Esophagus muscularis mucosa (tissue), 4 donors: ENCODE measurements around the gene ARHGEF12. TPM values are rescaled to one million over a fixed set of nuclear protein-coding genes. Genes with fewer than 3 reads are reported as not detected.

Experiments
- DNase-seq: peaks from one replicate; pipeline ENCODE4 v3.0.0-alpha.2; 2017; ENCODE audit errors: extremely low spot score
- H3K27ac ChIP-seq, 4 donors: fragments of 200-600 bp; sonication (generic); replicated peaks in 1 of 4; 1 replicate in 3 of 4; 2 replicates in 1 of 4; pipeline ENCODE4 v1.5.1; 2016 to 2019; ENCODE audit warnings: mild to moderate bottlenecking in 1 of 4
- H3K27me3 ChIP-seq, 4 donors: fragments of 200-600 bp; sonication (generic); one replicate each; pipeline versions ENCODE4 v1.5.1 to v1.6.0; 2016 to 2019
- H3K36me3 ChIP-seq, 4 donors: fragments of 200-600 bp; sonication (generic); one replicate each; pipeline ENCODE4 v1.5.1; 2016 to 2019
- H3K4me1 ChIP-seq, 4 donors: fragments of 200-600 bp; sonication (generic); one replicate each; pipeline ENCODE4 v1.5.1; 2016 to 2019
- H3K4me3 ChIP-seq, 4 donors: fragments of 200-600 bp; sonication (generic); 1 replicate in 2 of 4; 2 replicates in 2 of 4; pipeline ENCODE4 v1.5.1; 2016 to 2019; ENCODE audit warnings: mild to moderate bottlenecking in 4 of 4, moderate library complexity in 1 of 4
- H3K9me3 ChIP-seq, 4 donors: fragments of 200-600 bp; sonication (generic); 1 replicate in 3 of 4; 2 replicates in 1 of 4; pipeline ENCODE4 v1.5.1; 2016 to 2019
- CTCF ChIP-seq, 3 experiments: fragments of 200-600 bp in 2 of 3; fragments of 450-650 bp in 1 of 3; sonication (generic) in 2 of 3; IDR thresholded peaks; one replicate each; pipeline ENCODE4 v1.5.1; 2017 to 2019; ENCODE audit warnings: antibody characterized with exemption in 3 of 3, mild to moderate bottlenecking in 2 of 3, moderate library complexity in 1 of 3
- EP300 ChIP-seq: sonication (generic); formaldehyde crosslinking; IDR thresholded peaks from one replicate; pipeline ENCODE4 v1.6.1; 2017; ENCODE audit warnings: antibody characterized with exemption
- POLR2A ChIP-seq: fragments of 450-650 bp; IDR thresholded peaks from one replicate; pipeline ENCODE4 v1.6.1; 2017; ENCODE audit warnings: antibody characterized with exemption, moderate library complexity, mild to moderate bottlenecking, low read depth
- POLR2AphosphoS5 ChIP-seq, 2 donors: sonication (generic); formaldehyde crosslinking; IDR thresholded peaks; one replicate each; pipeline ENCODE4 v1.6.1; 2017; ENCODE audit warnings: antibody characterized with exemption in 2 of 2
- WGBS: methylation state at CpG from one replicate; pipeline ENCODE4 v1.1.5; 2018; 5-methylcytosine and 5-hydroxymethylcytosine counted together
- intact Hi-C: fragments of 100-400 bp; cut with DNase I; formaldehyde crosslinking; loops from one replicate; pipeline ENCODE4 v1.15.1; 2023
- total RNA-seq, 4 donors: library from RNA; depleted of rRNA; stranded (reverse); fragments of >200 nt; gene quantifications; one replicate each; pipeline versions ENCODE4 v1.1.0 to v1.2.1, GENCODE V29; 2016

Gene ARHGEF12
- total RNA-seq, 4 donors from 2014 or later = 89.1 to 118 (median 106) TPM

GRCh38 chr11:120386774-120387371, 50.7 kb downstream of the ARHGEF12 start:
- Histone ChIP-seq H3K9me3 (no peaks in the 10 kb centered on the region), H3K27me3 (no peaks in the 10 kb centered on the region), H3K4me1 (peaks cover 48 to 68% (median 54%) of the 10 kb centered on the region in 4 donors), H3K27ac (no peak overlapping the region), H3K4me3 (no peak overlapping the region), H3K36me3 (no peaks in the 10 kb centered on the region)
- WGBS = 75% methylated on average over 2 of the region's 2 CpGs
- TF ChIP-seq POLR2AphosphoS5 (IDR thresholded peaks at IDR 0.05) (no peak), EP300 (no peak), POLR2A (no peak), CTCF (IDR thresholded peaks at IDR 0.05) (no peak)
- intact Hi-C loops = no loop called here
- DNase-seq = no peak

- TF ChIP-seq POLR2AphosphoS5 (IDR thresholded peaks at IDR 0.05) (no peak), CTCF (IDR thresholded peaks at IDR 0.05) (no peak), EP300 (no peak), POLR2A (no peak)
- no peaks in the 10 kb centered on the region for H3K9me3 ChIP-seq
- intact Hi-C loops = no loop called here
- no peak overlapping the region for H3K4me3 ChIP-seq
- no peaks in the 10 kb centered on the region for H3K27me3 ChIP-seq
- no peaks in the 10 kb centered on the region for H3K36me3 ChIP-seq
- no peak overlapping the region for H3K27ac ChIP-seq
- DNase-seq = no peak
- peaks cover 51 to 63% (median 57%) of the 10 kb centered on the region in 4 donors for H3K4me1 ChIP-seq
Observed at GRCh38 chr11:120388261-120388660, 52.0 kb downstream of the ARHGEF12 start.

- Histone ChIP-seq H3K27ac (no peak overlapping the region), H3K9me3 (no peaks in the 10 kb centered on the region), H3K27me3 (no peaks in the 10 kb centered on the region), H3K36me3 (no peaks in the 10 kb centered on the region), H3K4me3 (no peak overlapping the region), H3K4me1 (peaks cover 44 to 52% (median 49%) of the 10 kb centered on the region in 4 donors)
- 88% methylated on average over 5 of the region's 5 CpGs for WGBS
- TF ChIP-seq POLR2AphosphoS5 (IDR thresholded peaks at IDR 0.05) (no peak), EP300 (no peak), POLR2A (no peak), CTCF (IDR thresholded peaks at IDR 0.05) (no peak)
- intact Hi-C loops = loop anchor here (10.0 kb wide), 1 partner anchor 45 kb away; no protein-coding TSS in a partner anchor
- no peak for DNase-seq
Observed at GRCh38 chr11:120389693-120390584, 53.7 kb downstream of the ARHGEF12 start.

- no peak for DNase-seq
- Histone ChIP-seq H3K9me3 (no peaks in the 10 kb centered on the region), H3K4me3 (no peak overlapping the region), H3K27ac (no peak overlapping the region), H3K27me3 (no peaks in the 10 kb centered on the region), H3K4me1 (peaks cover 38 to 46% (median 43%) of the 10 kb centered on the region in 4 donors), H3K36me3 (no peaks in the 10 kb centered on the region)
- TF ChIP-seq POLR2AphosphoS5 (IDR thresholded peaks at IDR 0.05) (no peak), EP300 (no peak), CTCF (IDR thresholded peaks at IDR 0.05) (no peak), POLR2A (no peak)
- intact Hi-C loops = loop anchor here (10.0 kb wide), 1 partner anchor 46 kb away; no protein-coding TSS in a partner anchor
- 89% methylated on average over 1 of the region's 1 CpG for WGBS
Observed at GRCh38 chr11:120390585-120390922, 54.3 kb downstream of the ARHGEF12 start.
